ENCODE data around the gene DSCAML1.

The DSCAML1 gene

GRCh38 chr11:117420598-117420997 is 376.4 kb downstream of the DSCAML1 start:
- no peak for TF ChIP-seq CTCF (conservative IDR thresholded peaks at IDR 0.05; ENCODE audit: low read depth, low read length)
- H3K4me3 ChIP-seq (ENCODE audit: low read depth, low read length), result no peak overlapping the region
- DNase-seq (ENCODE audit: low read depth), result no peak

GRCh38 chr11:117420143-117420485 is 376.9 kb downstream of the DSCAML1 start:
- TF ChIP-seq CTCF (conservative IDR thresholded peaks at IDR 0.05; ENCODE audit: low read depth, low read length), result no peak
- no peak overlapping the region for H3K4me3 ChIP-seq (ENCODE audit: low read depth, low read length)
- no peak for DNase-seq (ENCODE audit: low read depth)

- no peak for DNase-seq (ENCODE audit: low read depth)
- H3K4me3 ChIP-seq (ENCODE audit: low read depth, low read length), result no peak overlapping the region
- TF ChIP-seq CTCF (conservative IDR thresholded peaks at IDR 0.05; ENCODE audit: low read depth, low read length), result no peak
Measured at GRCh38 chr11:117419482-117420142, 377.4 kb downstream of the DSCAML1 start.

- H3K4me3 ChIP-seq (ENCODE audit: low read depth, low read length), result no peak overlapping the region
- DNase-seq (ENCODE audit: low read depth), result no peak
- TF ChIP-seq CTCF (conservative IDR thresholded peaks at IDR 0.05; ENCODE audit: low read depth, low read length), result no peak
Measured at GRCh38 chr11:117418737-117419481, 378.1 kb downstream of the DSCAML1 start.

- no peak for TF ChIP-seq CTCF (conservative IDR thresholded peaks at IDR 0.05; ENCODE audit: low read depth, low read length)
- H3K4me3 ChIP-seq (ENCODE audit: low read depth, low read length), result no peak overlapping the region
- DNase-seq (ENCODE audit: low read depth), result no peak
Measured at GRCh38 chr11:117417856-117418255, 379.2 kb downstream of the DSCAML1 start.

- no peak for TF ChIP-seq CTCF (conservative IDR thresholded peaks at IDR 0.05; ENCODE audit: low read depth, low read length)
Measured at GRCh38 chr11:117417342-117417741, 379.7 kb downstream of the DSCAML1 start.

More at GRCh38 chr11:117417342-117417741, 379.7 kb downstream of the DSCAML1 start:
- no peak for DNase-seq (ENCODE audit: low read depth)
- H3K4me3 ChIP-seq (ENCODE audit: low read depth, low read length), result no peak overlapping the region

Data from choroid plexus epithelial cell (primary cell).